ENCODE measurements around the gene DAND5. TPM values are rescaled to one million over a fixed set of nuclear protein-coding genes. Genes with fewer than 3 reads are reported as not detected.
A peak's percentile ranks its signal among the peaks of the same experiment; 100 is the strongest.

The DAND5 gene
- total RNA-seq, 1 donor from 2014 or later = not detected

- H3K27me3 ChIP-seq (ENCODE audit: control insufficient read depth, insufficient read depth, low read length) = no peaks in the 10 kb centered on the region
- peaks cover 26% of the 10 kb centered on the region for H3K36me3 ChIP-seq (ENCODE audit: control insufficient read depth, insufficient read depth, low read length)
- peak within 1 kb of the TSS; percentile 90 for H3K4me3 ChIP-seq (ENCODE audit: low read depth, low read length)
- FAIRE-seq = peak; percentile 83
- peak; percentile 94 for DNase-seq (ENCODE audit: low read depth)
- no peak for TF ChIP-seq CTCF (IDR thresholded peaks at IDR 0.05; ENCODE audit: insufficient read depth, low read length, severe bottlenecking)
Observed at GRCh38 chr19:12937927-12938778, 31.2 kb upstream of the DAND5 start, which contains the start of gene CALR. Gene CALR, plus strand, starts transcription at chr19:12938609. Its CDS starts 71 bp downstream, at chr19:12938680.

- Histone ChIP-seq H3K36me3 (ENCODE audit: control insufficient read depth, insufficient read depth, low read length) (peaks cover 31% of the 10 kb centered on the region), H3K4me3 (ENCODE audit: low read depth, low read length) (peak overlapping the region; percentile 90), H3K27me3 (ENCODE audit: control insufficient read depth, insufficient read depth, low read length) (no peaks in the 10 kb centered on the region)
- TF ChIP-seq CTCF (IDR thresholded peaks at IDR 0.05; ENCODE audit: insufficient read depth, low read length, severe bottlenecking) = peak; percentile 42
- DNase-seq (ENCODE audit: low read depth) (no peak), FAIRE-seq (no peak)
Observed at GRCh38 chr19:12938779-12939601, 30.4 kb upstream of the DAND5 start.

GRCh38 chr19:12939975-12940423 is 29.4 kb upstream of the DAND5 start:
- no peaks in the 10 kb centered on the region for H3K27me3 ChIP-seq (ENCODE audit: control insufficient read depth, insufficient read depth, low read length)
- peak overlapping the region; percentile 90 for H3K4me3 ChIP-seq (ENCODE audit: low read depth, low read length)
- DNase-seq (ENCODE audit: low read depth) (no peak), FAIRE-seq (no peak)
- H3K36me3 ChIP-seq (ENCODE audit: control insufficient read depth, insufficient read depth, low read length) = peaks cover 32% of the 10 kb centered on the region
- TF ChIP-seq CTCF (IDR thresholded peaks at IDR 0.05; ENCODE audit: insufficient read depth, low read length, severe bottlenecking) = no peak

GRCh38 chr19:12940897-12941296 is 28.5 kb upstream of the DAND5 start:
- H3K27me3 ChIP-seq (ENCODE audit: control insufficient read depth, insufficient read depth, low read length) = no peaks in the 10 kb centered on the region
- DNase-seq (ENCODE audit: low read depth) = no peak
- H3K36me3 ChIP-seq (ENCODE audit: control insufficient read depth, insufficient read depth, low read length) = peaks cover 32% of the 10 kb centered on the region
- no peak for FAIRE-seq
- no peak overlapping the region for H3K4me3 ChIP-seq (ENCODE audit: low read depth, low read length)
- no peak for TF ChIP-seq CTCF (IDR thresholded peaks at IDR 0.05; ENCODE audit: insufficient read depth, low read length, severe bottlenecking)

GRCh38 chr19:12943437-12944044 is 25.8 kb upstream of the DAND5 start:
- no peak for FAIRE-seq
- DNase-seq (ENCODE audit: low read depth) = no peak
- peaks cover 41% of the 10 kb centered on the region for H3K36me3 ChIP-seq (ENCODE audit: control insufficient read depth, insufficient read depth, low read length)
- TF ChIP-seq CTCF (IDR thresholded peaks at IDR 0.05; ENCODE audit: insufficient read depth, low read length, severe bottlenecking) = no peak
- H3K4me3 ChIP-seq (ENCODE audit: low read depth, low read length) = no peak overlapping the region
- no peaks in the 10 kb centered on the region for H3K27me3 ChIP-seq (ENCODE audit: control insufficient read depth, insufficient read depth, low read length)

All from bronchial epithelial cell (primary cell).